ENCODE data around the gene BICC1. TPM values are rescaled to one million over a fixed set of nuclear protein-coding genes. Genes with fewer than 3 reads are reported as not detected.

BICC1 gene
- total and polyA plus RNA-seq, 8 donors = 0.29 to 25.0 (median 4.5) TPM

- TF ChIP-seq POLR2A (IDR thresholded peaks at IDR 0.05) (no peak), EP300 (IDR thresholded peaks at IDR 0.05) (no peak), POLR2AphosphoS5 (IDR thresholded peaks at IDR 0.05) (no peak), CTCF (IDR thresholded peaks at IDR 0.05) (no peak)
- intact Hi-C loops (cut with DNase I; ENCODE audit: low total_unique reads) = no loop called here
Observed at GRCh38 chr10:58773944-58774343, 261.3 kb downstream of the BICC1 start.

DNA sequence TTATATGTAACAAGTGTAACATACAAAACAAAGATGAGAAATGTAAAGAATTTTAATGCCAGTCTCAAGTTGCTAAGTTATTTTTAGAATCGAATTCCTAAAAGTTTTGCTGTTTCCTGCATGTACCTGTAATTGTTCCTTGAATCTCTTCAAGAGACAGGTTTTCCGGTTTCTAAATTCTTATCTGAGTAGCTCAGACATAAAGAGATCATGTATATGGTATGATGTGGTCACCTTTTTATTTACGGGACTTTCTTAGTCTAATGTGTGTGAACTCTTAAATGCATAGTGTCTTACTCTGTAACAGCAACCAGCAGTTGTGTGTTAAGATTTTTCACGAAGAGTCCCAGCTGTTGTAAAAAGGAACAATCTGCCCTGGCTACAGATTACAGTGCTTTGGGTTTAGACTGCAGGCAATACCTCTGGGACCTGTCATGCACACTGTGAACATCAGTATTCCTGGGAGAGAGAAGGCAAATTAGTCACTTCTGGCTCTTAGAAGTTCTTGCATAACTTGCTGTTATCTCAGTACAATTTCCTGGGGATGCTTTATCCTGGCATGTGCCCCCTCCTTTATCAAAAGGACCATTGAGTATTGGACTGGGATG lies 263.4 kb downstream of the BICC1 start:
- WGBS, 5 donors = 42 to 66% (median 56%) methylated on average over 4 of the region's 4 CpGs
- Histone ChIP-seq H3K4me1 (peaks cover 0 to 6% (median 3%) of the 10 kb centered on the region in 4 donors), H3K4me3 (no peak overlapping the region), H3K27me3 (no peaks in the 10 kb centered on the region), H3K9me3 (no peaks in the 10 kb centered on the region), H3K27ac (peak overlapping the region in 1 of 5 donors; percentile 5), H3K36me3 (no peaks in the 10 kb centered on the region)
- TF ChIP-seq CTCF (IDR thresholded peaks at IDR 0.05) (no peak), EP300 (IDR thresholded peaks at IDR 0.05) (no peak), POLR2AphosphoS5 (IDR thresholded peaks at IDR 0.05) (no peak), POLR2A (IDR thresholded peaks at IDR 0.05) (no peak)
- intact Hi-C loops (cut with DNase I; ENCODE audit: low total_unique reads) = no loop called here
- DNase-seq = peak in 1 of 2 donors; percentile 39

More at GRCh38 chr10:58773944-58774343, 261.3 kb downstream of the BICC1 start:
- no peak overlapping the region for H3K27ac ChIP-seq
- H3K27me3 ChIP-seq = no peaks in the 10 kb centered on the region
- H3K36me3 ChIP-seq = no peaks in the 10 kb centered on the region
- H3K4me1 ChIP-seq = peaks cover 0 to 6% (median 3%) of the 10 kb centered on the region in 4 donors
- WGBS, 5 donors = 68 to 82% (median 72%) methylated on average over 1 of the region's 1 CpG
- no peaks in the 10 kb centered on the region for H3K9me3 ChIP-seq
- no peak overlapping the region for H3K4me3 ChIP-seq
- no peak for DNase-seq

DNA sequence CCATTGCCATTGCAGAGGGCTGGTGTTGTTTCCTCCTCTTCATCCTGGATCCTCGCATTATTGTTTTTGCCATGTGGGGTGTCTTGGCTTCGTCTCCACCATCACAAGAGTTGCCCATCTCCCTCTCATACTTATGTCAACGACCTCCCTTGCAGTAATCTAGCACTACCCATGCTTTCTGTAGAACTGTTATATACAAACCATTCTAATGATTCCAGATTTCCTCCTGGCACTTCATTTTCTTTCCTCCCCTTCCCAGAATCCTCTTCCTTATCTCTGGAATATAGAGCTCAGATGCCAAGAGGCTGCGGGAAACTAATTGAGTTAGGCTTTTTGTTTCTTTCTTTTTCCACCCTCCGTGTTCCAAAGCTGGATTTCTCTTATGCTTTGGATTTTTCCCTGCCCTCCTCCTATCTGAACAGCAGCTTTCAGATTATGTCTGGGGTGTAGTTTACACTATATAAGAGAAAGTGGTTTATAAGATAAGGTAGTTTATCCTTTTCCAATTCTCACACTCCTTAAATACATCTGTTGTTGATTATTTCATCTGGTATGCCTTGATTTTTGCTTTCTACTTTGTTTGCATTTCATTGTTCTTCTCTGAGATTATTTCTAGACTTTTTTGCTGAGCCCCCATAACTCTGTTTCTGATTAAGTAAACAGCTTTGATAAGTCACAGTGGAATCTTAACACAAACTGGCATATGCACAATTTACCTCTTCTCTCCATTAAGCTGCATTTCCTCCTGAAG lies 264.1 kb downstream of the BICC1 start:
- H3K4me1 ChIP-seq = peaks cover 0 to 6% (median 3%) of the 10 kb centered on the region in 4 donors
- no peaks in the 10 kb centered on the region for H3K27me3 ChIP-seq
- intact Hi-C loops (cut with DNase I; ENCODE audit: low total_unique reads) = no loop called here
- 49 to 54% (median 51%) methylated on average over 5 of the region's 5 CpGs for WGBS, 5 donors
- TF ChIP-seq CTCF (IDR thresholded peaks at IDR 0.05) (no peak), POLR2AphosphoS5 (IDR thresholded peaks at IDR 0.05) (no peak), EP300 (IDR thresholded peaks at IDR 0.05) (no peak), POLR2A (IDR thresholded peaks at IDR 0.05) (no peak)
- H3K27ac ChIP-seq = peak overlapping the region in 1 of 5 donors; percentile 5
- no peak overlapping the region for H3K4me3 ChIP-seq
- H3K9me3 ChIP-seq = no peaks in the 10 kb centered on the region
- H3K36me3 ChIP-seq = no peaks in the 10 kb centered on the region
- DNase-seq = no peak

GRCh38 chr10:58778966-58779365 lies 266.3 kb downstream of the BICC1 start:
- intact Hi-C loops (cut with DNase I; ENCODE audit: low total_unique reads) = no loop called here
- TF ChIP-seq POLR2A (IDR thresholded peaks at IDR 0.05) (no peak), EP300 (IDR thresholded peaks at IDR 0.05) (no peak), CTCF (IDR thresholded peaks at IDR 0.05) (no peak), POLR2AphosphoS5 (IDR thresholded peaks at IDR 0.05) (no peak)
- peaks cover 0 to 11% (median 3%) of the 10 kb centered on the region in 4 donors for H3K4me1 ChIP-seq
- no peak overlapping the region for H3K4me3 ChIP-seq
- no peak for DNase-seq
- 80 to 87% (median 81%) methylated on average over 2 of the region's 2 CpGs for WGBS, 5 donors
- H3K27me3 ChIP-seq = no peaks in the 10 kb centered on the region
- H3K36me3 ChIP-seq = no peaks in the 10 kb centered on the region
- H3K27ac ChIP-seq = no peak overlapping the region
- H3K9me3 ChIP-seq = no peaks in the 10 kb centered on the region
